ENCODE data around the gene ZNF791. TPM values are rescaled to one million over a fixed set of nuclear protein-coding genes. Genes with fewer than 3 reads are reported as not detected.

The ZNF791 gene
- total and polyA plus RNA-seq, 2 of the 13 experiments (the other 11 are each of a cell fraction or from before 2014, with no cell fraction given), result 12.8 to 17.4 TPM

DNA sequence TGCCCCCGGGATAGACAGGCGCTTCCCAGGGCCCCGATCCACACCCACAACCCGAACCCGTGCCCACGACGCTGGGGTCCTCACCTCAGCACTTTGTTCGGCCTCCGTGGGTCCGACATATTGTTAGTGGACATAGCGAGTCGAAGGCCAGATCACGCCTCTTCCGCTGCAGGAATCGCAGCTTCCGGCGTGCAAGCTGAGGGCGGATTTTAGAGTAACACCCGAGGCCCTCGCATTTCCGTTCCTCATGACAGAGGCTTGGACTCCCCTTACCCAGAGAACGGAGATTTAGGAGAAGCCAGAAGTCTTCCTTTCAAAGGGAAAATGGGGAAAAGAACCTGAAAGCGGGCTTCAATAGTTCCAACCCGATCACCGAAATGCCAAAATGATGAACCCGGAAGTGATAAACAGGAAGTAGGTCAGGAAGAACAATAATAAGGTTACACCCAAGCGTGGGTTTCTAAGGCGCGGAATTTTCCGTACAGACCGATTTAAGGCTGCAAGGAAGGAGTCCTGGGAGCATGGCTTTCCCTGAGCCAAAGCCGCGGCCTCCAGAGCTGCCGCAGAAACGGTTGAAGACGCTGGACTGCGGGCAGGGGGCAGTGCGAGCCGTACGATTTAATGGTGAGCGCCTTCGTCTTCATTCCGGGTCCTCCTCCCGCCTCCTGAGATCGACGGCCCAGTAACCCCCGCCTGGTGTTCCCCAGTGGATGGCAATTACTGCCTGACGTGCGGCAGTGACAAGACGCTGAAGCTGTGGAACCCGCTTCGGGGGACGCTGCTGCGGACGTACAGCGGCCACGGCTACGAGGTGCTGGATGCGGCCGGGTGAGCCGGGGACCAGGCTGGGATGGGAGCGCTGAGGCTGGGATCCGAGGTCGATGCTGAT is 58.8 kb downstream of the ZNF791 start (continued):
- TF ChIP-seq, protein P1, sequence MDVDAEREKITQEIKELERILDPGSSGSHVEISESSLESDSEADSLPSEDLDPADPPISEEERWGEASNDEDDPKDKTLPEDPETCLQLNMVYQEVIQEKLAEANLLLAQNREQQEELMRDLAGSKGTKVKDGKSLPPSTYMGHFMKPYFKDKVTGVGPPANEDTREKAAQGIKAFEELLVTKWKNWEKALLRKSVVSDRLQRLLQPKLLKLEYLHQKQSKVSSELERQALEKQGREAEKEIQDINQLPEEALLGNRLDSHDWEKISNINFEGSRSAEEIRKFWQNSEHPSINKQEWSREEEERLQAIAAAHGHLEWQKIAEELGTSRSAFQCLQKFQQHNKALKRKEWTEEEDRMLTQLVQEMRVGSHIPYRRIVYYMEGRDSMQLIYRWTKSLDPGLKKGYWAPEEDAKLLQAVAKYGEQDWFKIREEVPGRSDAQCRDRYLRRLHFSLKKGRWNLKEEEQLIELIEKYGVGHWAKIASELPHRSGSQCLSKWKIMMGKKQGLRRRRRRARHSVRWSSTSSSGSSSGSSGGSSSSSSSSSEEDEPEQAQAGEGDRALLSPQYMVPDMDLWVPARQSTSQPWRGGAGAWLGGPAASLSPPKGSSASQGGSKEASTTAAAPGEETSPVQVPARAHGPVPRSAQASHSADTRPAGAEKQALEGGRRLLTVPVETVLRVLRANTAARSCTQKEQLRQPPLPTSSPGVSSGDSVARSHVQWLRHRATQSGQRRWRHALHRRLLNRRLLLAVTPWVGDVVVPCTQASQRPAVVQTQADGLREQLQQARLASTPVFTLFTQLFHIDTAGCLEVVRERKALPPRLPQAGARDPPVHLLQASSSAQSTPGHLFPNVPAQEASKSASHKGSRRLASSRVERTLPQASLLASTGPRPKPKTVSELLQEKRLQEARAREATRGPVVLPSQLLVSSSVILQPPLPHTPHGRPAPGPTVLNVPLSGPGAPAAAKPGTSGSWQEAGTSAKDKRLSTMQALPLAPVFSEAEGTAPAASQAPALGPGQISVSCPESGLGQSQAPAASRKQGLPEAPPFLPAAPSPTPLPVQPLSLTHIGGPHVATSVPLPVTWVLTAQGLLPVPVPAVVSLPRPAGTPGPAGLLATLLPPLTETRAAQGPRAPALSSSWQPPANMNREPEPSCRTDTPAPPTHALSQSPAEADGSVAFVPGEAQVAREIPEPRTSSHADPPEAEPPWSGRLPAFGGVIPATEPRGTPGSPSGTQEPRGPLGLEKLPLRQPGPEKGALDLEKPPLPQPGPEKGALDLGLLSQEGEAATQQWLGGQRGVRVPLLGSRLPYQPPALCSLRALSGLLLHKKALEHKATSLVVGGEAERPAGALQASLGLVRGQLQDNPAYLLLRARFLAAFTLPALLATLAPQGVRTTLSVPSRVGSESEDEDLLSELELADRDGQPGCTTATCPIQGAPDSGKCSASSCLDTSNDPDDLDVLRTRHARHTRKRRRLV (CRISPR knock-in tag; IDR thresholded peaks at IDR 0.05), result peak; percentile 51; the same call in 1 of the 2 replicates
- TF ChIP-seq ZIK1 (CRISPR knock-in tag; IDR thresholded peaks at IDR 0.05; ENCODE audit: borderline replicate concordance, low read depth), result 0 out of 2 replicates have a peak, but pooled peaks have one; percentile 20
- no peak for TF ChIP-seq ZNF20 (CRISPR knock-in tag; IDR thresholded peaks at IDR 0.05)
- TF ChIP-seq, protein P2, sequence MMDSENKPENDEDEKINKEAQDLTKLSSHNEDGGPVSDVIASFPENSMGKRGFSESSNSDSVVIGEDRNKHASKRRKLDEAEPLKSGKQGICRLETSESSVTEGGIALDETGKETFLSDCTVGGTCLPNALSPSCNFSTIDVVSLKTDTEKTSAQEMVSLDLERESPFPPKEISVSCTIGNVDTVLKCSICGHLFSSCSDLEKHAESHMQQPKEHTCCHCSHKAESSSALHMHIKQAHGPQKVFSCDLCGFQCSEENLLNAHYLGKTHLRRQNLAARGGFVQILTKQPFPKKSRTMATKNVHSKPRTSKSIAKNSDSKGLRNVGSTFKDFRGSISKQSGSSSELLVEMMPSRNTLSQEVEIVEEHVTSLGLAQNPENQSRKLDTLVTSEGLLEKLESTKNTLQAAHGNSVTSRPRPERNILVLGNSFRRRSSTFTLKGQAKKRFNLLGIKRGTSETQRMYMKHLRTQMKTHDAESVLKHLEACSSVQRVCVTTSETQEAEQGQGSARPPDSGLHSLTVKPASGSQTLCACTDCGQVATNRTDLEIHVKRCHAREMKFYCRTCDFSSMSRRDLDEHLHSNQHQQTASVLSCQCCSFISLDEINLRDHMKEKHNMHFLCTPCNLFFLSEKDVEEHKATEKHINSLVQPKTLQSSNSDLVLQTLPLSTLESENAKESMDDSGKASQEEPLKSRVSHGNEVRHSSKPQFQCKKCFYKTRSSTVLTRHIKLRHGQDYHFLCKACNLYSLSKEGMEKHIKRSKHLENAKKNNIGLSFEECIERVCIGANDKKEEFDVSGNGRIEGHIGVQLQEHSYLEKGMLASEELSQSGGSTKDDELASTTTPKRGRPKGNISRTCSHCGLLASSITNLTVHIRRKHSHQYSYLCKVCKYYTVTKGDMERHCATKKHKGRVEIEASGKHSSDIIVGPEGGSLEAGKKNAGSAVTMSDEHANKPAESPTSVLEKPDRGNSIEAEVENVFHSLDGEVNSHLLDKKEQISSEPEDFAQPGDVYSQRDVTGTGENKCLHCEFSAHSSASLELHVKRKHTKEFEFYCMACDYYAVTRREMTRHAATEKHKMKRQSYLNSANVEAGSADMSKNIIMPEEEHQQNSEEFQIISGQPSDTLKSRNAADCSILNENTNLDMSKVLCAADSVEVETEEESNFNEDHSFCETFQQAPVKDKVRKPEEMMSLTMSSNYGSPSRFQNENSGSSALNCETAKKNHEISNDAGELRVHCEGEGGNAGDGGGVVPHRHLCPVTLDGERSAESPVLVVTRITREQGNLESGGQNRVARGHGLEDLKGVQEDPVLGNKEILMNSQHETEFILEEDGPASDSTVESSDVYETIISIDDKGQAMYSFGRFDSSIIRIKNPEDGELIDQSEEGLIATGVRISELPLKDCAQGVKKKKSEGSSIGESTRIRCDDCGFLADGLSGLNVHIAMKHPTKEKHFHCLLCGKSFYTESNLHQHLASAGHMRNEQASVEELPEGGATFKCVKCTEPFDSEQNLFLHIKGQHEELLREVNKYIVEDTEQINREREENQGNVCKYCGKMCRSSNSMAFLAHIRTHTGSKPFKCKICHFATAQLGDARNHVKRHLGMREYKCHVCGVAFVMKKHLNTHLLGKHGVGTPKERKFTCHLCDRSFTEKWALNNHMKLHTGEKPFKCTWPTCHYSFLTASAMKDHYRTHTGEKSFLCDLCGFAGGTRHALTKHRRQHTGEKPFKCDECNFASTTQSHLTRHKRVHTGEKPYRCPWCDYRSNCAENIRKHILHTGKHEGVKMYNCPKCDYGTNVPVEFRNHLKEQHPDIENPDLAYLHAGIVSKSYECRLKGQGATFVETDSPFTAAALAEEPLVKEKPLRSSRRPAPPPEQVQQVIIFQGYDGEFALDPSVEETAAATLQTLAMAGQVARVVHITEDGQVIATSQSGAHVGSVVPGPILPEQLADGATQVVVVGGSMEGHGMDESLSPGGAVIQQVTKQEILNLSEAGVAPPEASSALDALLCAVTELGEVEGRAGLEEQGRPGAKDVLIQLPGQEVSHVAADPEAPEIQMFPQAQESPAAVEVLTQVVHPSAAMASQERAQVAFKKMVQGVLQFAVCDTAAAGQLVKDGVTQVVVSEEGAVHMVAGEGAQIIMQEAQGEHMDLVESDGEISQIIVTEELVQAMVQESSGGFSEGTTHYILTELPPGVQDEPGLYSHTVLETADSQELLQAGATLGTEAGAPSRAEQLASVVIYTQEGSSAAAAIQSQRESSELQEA (CRISPR knock-in tag; IDR thresholded peaks at IDR 0.05; ENCODE audit: not compliant biosample characterization), result peak; percentile 18
- 0 out of 2 replicates have a peak, but pooled peaks have one; percentile 5 for TF ChIP-seq ZNF891 (CRISPR knock-in tag; IDR thresholded peaks at IDR 0.05)
- TF ChIP-seq, protein P3, sequence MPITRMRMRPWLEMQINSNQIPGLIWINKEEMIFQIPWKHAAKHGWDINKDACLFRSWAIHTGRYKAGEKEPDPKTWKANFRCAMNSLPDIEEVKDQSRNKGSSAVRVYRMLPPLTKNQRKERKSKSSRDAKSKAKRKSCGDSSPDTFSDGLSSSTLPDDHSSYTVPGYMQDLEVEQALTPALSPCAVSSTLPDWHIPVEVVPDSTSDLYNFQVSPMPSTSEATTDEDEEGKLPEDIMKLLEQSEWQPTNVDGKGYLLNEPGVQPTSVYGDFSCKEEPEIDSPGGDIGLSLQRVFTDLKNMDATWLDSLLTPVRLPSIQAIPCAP (CRISPR knock-in tag; IDR thresholded peaks at IDR 0.05; ENCODE audit: low read depth), result peak; percentile 50; the same call in 1 of the 2 replicates
- no peak for TF ChIP-seq SALL2 (CRISPR knock-in tag; IDR thresholded peaks at IDR 0.05)
- no peak; the same call in 1 of the 2 replicates for TF ChIP-seq PITX1 (CRISPR knock-in tag; IDR thresholded peaks at IDR 0.05)
- TF ChIP-seq, protein P4, sequence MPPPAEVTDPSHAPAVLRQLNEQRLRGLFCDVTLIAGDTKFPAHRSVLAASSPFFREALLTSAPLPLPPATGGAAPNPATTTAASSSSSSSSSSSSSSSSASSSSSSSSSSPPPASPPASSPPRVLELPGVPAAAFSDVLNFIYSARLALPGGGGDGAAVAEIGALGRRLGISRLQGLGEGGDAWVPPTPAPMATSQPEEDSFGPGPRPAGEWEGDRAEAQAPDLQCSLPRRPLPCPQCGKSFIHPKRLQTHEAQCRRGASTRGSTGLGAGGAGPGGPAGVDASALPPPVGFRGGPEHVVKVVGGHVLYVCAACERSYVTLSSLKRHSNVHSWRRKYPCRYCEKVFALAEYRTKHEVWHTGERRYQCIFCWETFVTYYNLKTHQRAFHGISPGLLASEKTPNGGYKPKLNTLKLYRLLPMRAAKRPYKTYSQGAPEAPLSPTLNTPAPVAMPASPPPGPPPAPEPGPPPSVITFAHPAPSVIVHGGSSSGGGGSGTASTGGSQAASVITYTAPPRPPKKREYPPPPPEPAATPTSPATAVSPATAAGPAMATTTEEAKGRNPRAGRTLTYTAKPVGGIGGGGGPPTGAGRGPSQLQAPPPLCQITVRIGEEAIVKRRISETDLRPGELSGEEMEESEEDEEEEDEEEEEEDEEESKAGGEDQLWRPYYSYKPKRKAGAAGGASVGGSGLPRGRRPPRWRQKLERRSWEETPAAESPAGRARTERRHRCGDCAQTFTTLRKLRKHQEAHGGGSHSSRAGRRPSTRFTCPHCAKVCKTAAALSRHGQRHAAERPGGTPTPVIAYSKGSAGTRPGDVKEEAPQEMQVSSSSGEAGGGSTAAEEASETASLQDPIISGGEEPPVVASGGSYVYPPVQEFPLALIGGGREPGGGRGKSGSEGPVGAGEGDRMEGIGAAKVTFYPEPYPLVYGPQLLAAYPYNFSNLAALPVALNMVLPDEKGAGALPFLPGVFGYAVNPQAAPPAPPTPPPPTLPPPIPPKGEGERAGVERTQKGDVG (CRISPR knock-in tag; IDR thresholded peaks at IDR 0.05; ENCODE audit: borderline replicate concordance), result peak; percentile 4
